ENCODE data around the gene TCF4.

GRCh38 chr18:55435592-55435991 lies 152.4 kb downstream of the TCF4 start:
- TF ChIP-seq, protein P1, sequence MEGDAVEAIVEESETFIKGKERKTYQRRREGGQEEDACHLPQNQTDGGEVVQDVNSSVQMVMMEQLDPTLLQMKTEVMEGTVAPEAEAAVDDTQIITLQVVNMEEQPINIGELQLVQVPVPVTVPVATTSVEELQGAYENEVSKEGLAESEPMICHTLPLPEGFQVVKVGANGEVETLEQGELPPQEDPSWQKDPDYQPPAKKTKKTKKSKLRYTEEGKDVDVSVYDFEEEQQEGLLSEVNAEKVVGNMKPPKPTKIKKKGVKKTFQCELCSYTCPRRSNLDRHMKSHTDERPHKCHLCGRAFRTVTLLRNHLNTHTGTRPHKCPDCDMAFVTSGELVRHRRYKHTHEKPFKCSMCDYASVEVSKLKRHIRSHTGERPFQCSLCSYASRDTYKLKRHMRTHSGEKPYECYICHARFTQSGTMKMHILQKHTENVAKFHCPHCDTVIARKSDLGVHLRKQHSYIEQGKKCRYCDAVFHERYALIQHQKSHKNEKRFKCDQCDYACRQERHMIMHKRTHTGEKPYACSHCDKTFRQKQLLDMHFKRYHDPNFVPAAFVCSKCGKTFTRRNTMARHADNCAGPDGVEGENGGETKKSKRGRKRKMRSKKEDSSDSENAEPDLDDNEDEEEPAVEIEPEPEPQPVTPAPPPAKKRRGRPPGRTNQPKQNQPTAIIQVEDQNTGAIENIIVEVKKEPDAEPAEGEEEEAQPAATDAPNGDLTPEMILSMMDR (conservative IDR thresholded peaks at IDR 0.05; ENCODE audit: low read length), result no peak
- no peak for TF ChIP-seq EZH2phosphoT487 (IDR thresholded peaks at IDR 0.05; ENCODE audit: borderline replicate concordance)

Data from Loucy (cell line).